ENCODE results near the gene PGBD4.

Gene PGBD4

DNA sequence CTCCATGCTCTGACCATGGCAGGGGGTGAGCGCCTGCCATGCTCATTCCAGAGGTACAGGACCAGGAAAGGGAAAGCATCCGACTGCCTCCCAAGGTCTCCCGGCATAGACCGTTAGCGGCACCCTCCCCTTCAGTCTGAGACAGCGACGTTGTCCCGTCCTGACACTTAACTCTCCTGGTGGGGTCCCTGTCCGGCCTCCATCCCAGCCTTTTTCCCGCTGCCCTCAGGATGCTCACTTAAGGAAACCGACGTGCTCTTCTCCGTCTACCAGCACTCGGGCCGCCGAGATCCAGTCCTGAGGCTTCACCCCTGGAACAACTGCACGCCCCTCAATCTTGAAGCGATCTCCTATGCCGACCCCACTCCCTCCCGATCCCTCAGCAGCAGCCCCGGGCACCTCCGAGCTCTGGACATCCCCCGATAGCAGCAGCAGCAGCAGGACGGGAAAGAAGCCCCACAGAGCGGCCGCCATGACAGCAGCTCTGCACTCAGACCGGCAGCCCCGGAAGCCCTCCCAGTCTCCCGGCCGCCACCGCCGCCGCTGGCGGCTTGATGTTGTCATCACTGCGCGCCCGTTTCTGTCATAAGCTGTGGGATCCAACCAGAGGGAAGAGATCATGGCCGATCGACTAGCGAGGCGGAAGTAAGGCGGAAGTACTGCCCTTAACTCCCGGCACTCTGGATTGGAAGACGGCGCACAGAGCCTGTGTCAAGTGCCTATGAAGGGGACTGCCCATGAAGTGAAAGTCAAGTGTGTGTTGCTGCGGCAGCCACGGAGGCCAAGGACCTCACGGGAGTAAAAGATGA, at the start of gene PGBD4, which contains the start of gene EMC7:
Gene PGBD4, plus strand, starts transcription at position 718 of the 809 bp plus-strand sequence. CDS start 449 bp downstream, outside the sequence.
Gene EMC7, minus strand, starts transcription at position 497 of the 809 bp plus-strand sequence. Its CDS starts 23 bp downstream, at position 474.
- DNase-seq (ENCODE audit: low spot score), result peak; percentile 94

DNA sequence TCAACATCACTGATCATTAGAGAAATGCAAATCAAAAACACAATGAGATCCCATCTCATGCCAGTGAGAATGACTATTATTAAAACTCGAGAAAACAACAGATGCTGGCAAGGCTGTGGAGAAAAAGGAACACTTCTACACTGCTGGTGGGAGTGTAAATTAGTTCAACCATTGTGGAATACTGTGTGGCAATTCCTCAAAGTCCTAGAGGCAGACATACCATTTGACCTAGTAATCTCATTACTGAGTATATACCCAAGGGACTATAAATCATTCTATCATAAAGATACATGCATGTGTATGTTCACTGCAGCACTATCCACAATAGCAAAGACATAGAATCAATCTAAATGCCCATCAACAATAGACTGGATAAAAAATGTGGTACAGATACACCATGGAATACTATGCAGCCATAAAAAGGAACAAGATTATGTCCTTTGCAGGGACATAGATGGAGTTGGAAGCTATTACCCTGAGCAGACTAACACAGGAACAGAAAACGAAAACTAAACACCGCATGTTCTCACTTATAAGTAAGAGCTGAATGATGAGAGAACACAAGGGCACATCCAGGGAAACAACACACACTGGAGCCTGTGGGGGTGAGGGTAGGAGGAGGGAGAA, 47.7 kb upstream of the PGBD4 start:
- DNase-seq (ENCODE audit: low spot score), result no peak

DNA sequence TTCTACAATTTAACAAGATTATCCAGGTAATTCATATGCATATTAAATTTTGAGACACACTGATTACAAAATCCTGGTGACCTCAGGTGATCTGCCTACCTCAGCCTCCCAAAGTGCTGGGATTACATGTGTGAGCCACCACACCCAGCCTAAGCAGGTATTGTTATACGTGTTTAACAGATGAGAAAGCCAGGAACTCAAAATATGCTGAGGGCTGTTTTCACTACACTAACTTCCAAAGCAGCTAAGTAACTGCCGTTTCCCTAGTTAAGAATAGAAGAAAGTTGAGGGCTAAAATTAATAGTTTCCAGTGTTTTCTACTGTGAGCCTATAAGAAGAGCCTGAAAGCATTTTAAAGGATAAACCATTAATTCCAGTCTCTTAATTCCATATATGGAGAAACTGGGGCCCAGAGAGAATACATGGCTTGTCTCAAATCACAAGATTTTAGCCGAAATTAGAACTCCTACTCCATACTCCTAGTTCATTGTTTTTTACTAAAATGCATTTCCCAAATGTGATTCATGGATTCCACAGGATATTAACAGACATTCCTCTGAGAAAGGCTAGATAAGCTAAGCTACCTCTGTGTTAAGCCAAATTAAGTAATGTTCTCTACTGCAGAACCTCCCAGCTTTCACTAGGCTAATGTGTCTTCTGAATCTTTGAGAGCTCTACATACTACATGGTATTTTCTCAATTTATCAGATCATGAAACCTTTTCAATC, 45.9 kb upstream of the PGBD4 start:
- no peak for DNase-seq (ENCODE audit: low spot score)

DNA sequence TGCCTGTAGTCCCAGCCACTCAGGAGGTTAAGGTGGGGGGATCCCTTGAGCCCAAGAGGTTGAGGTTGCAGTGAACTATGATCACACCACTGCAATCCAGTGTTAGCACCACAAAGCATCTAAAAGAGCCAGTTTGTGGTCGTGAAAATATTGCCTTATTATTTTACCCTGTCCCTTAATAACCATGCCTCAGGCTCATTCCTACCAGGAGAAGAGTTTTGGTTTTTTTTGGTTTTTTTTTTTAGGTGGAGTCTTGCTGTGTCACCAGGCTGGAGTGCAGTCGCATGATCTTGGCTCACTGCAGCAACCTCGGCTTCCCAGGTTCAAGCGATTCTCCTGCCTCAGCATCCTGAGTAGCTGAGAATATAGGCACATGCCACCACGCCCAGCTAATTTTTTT, 45.0 kb upstream of the PGBD4 start:
- no peak for DNase-seq (ENCODE audit: low spot score)

DNA sequence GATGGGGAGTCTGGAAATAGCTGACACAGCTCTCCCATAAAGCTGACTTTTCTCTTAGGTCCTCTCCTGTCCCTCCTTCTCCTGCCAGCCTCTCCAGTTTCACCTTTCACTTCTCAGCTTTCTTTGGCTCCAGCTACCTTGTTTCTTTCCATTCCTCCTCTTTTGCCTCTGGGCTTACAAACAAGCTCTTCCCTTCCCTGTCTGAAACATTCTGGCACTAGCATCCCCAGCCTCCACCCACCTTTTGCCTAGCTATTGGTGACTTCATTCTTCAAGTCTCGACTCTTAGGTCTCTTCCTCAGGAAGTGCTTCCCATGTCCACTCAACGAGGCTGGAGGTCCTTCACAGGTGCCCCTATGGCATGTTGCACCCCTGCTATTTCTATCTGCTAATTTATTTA, 42.4 kb upstream of the PGBD4 start:
- DNase-seq (ENCODE audit: low spot score), result no peak

DNA sequence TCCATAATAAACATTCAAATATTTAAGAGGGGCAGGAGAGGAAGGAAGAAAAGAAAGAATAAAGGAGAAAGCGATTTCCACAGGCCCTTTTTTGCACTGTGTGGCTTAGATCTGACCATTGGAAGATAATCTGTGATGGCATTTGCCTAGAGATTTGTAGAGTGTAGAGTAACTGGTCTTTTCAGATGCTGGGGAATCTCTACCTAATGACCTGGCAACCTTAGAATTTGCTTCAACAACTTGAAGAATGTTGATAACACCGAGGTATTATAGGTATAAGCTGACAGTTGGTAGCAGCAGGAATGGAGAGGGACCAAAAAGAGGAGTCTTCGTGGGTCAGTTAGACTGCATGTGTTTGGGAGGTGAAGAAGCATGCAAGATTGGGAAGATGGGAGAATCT, 41.9 kb upstream of the PGBD4 start:
- DNase-seq (ENCODE audit: low spot score), result no peak

DNA sequence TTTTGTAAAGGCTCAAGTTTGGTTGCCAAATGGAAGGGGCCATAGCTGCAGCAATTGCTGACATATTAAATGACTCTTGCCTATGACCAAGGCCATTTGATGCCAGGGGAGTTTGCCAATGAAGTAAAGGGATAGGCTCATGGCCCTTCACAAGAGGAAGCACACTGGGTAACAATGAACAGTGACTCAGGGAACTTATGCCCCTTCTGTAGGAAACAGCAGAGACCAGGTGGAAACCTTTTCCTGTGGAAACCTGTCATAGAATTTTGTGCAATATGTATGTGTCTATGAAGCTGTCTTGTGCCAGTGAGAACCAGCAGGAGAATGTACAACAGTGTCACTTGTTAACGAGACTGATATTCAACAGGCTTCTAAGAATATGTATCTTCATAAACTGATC, 37.4 kb upstream of the PGBD4 start:
- DNase-seq (ENCODE audit: low spot score), result no peak

- DNase-seq (ENCODE audit: low spot score), result no peak
These were observed 36.6 kb upstream of the PGBD4 start for GRCh38 chr15:34065261-34065660.

DNA sequence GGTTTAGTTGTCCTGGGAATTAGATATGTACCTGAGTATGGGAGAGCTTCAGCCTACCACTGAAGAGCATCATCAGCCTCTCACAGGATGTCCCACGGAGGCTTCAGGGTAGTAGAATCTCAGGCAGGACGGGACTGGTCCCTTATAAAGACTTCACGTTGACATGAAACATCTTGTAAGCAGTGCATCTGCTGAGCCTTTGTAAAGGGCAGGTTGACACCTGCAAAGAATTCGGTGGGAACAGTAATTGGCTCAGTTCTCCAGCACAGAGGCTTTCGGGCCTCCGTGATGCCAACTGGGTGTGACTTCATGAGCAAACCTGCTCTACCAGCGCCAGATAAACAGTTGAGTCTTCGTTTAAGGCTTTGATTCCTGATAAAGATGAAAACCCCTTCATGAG, 35.9 kb upstream of the PGBD4 start:
- DNase-seq (ENCODE audit: low spot score), result no peak

DNA sequence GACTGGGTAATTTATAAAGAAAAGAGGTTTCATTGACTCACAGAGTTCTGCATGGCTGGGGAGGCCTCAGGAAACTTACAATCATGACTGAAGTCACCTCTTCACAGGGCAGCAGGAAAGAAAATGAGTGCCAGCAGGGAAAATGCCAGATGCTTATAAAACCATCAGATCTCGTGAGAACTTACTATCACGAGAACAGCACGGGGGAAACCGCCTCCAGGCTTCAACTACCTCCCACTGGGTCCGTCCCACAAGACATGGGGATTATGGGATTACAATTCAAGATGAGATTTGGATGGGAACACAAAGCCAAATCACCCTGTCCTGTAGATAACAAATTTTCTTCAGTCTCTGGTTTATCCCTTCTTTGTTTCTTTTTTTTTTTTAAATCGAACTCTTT, 31.9 kb upstream of the PGBD4 start:
- no peak for DNase-seq (ENCODE audit: low spot score)

DNA sequence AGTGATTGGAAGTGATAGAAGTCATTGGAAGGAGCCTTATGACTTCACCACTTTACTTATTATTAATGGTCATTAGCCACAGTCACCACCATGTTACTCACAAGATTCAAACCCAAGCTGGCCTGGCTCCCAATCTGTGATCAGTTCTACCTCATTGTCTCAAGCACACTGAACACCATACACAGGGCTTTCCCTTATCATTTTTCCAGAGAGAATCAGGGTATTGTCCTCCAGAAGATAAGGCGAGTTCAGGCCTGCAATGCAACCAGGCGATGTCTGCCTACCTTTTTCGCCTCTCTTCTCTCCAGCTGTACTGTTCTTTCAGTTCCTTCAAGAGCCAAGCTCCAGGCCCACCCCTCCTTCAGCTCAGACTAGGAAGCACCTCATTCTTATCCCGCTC, 25.1 kb upstream of the PGBD4 start:
- DNase-seq (ENCODE audit: low spot score), result no peak

GRCh38 chr15:34078900-34079299, 23.0 kb upstream of the PGBD4 start:
- no peak for DNase-seq (ENCODE audit: low spot score)

DNA sequence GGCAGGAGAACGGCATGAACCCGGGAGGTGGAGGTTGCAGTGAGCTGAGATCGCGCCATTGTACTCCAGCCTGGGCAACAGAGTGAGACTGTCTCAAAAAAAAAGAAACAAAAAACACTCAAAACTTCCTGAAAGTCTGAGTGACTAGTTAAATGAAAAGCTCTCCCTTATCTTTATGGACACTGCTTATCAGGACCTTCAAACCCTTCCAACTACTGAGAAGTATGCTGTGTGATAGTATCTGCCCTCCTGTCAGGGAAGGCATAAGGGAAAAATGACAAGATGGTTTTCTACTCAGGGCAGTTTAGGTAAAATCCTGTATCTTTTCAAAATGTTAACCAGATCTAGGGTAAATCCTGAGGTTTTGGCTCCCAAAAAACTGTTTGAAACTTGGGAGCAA, 22.0 kb upstream of the PGBD4 start:
- no peak for DNase-seq (ENCODE audit: low spot score)

DNA sequence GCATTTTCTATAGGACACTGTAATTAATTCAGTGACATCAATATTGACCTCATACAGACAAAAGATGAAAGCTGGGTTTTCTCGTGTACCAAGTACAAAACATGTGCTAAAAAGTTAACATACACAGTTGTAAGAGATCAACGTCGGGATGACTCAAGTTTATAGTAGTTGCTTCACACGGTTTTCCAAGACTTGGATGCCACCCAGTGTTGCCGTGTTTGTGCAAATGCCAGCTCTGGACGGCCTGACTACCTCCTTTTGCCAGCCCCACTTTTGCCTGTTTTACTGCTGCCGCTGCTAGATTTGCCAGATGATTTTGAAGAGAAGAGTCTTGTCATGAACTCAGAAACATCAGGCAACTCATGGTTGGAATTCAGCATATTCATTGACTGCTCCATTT, 17.8 kb upstream of the PGBD4 start:
- no peak for DNase-seq (ENCODE audit: low spot score)

- DNase-seq (ENCODE audit: low spot score), result no peak
These were observed 16.1 kb upstream of the PGBD4 start for GRCh38 chr15:34085746-34086145.

GRCh38 chr15:34099914-34100313, 2.0 kb upstream of the PGBD4 start:
- DNase-seq (ENCODE audit: low spot score), result no peak

DNA sequence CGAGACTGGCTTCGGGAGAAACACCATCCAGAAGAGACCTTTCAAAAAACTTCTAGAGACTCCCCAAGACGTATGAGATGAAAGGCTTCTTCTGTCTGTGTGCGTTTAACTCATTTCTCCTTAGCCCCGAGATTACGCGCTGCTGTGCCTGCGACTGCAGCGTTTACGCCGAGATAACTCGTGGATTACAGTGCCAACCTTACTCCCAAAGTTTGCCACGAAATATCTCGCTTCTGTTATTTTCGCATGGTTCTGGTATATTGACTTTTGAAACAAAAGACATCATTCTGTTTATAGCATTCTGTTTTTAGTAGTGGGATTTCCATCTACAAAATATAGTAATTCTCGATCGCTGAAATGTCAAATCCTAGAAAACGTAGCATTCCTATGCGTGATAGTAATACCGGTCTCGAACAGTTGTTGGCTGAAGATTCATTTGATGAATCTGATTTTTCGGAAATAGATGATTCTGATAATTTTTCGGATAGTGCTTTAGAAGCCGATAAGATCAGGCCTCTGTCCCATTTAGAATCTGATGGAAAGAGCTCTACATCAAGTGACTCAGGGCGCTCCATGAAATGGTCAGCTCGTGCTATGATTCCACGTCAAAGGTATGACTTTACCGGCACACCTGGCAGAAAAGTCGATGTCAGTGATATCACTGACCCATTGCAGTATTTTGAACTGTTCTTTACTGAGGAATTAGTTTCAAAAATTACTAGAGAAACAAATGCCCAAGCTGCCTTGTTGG, 467 bp downstream of the PGBD4 start:
- DNase-seq (ENCODE audit: low spot score), result no peak

DNA sequence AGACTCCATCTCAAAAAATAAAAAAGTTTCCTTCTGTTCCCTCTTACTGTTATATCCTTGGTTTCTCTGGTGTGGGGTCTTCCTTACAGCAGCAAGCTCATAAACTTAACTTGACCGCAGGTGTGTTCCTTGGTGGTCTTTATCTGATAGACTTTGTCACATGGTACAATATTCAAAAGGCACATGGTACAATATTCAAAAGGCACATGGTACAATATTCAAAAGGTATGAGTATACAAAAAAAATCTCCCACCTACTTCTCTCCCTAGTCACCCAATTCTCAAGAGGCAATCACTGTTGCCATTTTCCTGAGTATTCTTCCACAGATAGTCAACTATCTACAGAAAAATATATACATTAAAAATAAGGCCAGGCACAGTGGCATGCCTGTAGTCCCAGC, 4.5 kb downstream of the PGBD4 start:
- DNase-seq (ENCODE audit: low spot score), result no peak

DNA sequence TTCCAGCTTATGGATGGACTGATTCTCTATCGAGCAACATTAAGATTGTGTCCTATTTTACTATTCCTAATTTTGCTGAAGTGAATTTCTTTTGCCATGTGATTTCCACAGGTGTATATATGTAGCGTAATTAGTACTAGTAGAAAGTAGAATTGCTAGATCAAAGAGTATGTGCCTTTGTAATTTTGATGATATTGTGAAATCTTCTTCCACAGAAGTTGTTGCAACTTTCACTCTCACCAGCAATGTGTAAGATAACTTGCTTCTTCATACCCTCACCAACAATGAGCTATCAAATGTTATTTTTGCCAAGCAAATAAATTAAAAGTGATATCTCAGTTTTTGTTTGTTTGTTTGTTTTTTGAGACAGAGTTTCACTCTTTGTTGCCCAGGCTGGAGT, 5.4 kb downstream of the PGBD4 start:
- DNase-seq (ENCODE audit: low spot score), result no peak

- DNase-seq (ENCODE audit: low spot score), result peak; percentile 13
These were observed 8.1 kb downstream of the PGBD4 start for GRCh38 chr15:34109797-34110663.

GRCh38 chr15:34111488-34111887, 9.6 kb downstream of the PGBD4 start:
- no peak for DNase-seq (ENCODE audit: low spot score)
